RPMI8226 (cell line): ENCODE data around the gene MFF.
A peak's percentile ranks its signal among the peaks of the same experiment; 100 is the strongest.

ENCODE experiments used
- DNase-seq: peaks from one replicate; pipeline ENCODE4 v3.0.0-alpha.2; 2015

The MFF gene, protein sequence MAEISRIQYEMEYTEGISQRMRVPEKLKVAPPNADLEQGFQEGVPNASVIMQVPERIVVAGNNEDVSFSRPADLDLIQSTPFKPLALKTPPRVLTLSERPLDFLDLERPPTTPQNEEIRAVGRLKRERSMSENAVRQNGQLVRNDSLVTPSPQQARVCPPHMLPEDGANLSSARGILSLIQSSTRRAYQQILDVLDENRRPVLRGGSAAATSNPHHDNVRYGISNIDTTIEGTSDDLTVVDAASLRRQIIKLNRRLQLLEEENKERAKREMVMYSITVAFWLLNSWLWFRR

DNA sequence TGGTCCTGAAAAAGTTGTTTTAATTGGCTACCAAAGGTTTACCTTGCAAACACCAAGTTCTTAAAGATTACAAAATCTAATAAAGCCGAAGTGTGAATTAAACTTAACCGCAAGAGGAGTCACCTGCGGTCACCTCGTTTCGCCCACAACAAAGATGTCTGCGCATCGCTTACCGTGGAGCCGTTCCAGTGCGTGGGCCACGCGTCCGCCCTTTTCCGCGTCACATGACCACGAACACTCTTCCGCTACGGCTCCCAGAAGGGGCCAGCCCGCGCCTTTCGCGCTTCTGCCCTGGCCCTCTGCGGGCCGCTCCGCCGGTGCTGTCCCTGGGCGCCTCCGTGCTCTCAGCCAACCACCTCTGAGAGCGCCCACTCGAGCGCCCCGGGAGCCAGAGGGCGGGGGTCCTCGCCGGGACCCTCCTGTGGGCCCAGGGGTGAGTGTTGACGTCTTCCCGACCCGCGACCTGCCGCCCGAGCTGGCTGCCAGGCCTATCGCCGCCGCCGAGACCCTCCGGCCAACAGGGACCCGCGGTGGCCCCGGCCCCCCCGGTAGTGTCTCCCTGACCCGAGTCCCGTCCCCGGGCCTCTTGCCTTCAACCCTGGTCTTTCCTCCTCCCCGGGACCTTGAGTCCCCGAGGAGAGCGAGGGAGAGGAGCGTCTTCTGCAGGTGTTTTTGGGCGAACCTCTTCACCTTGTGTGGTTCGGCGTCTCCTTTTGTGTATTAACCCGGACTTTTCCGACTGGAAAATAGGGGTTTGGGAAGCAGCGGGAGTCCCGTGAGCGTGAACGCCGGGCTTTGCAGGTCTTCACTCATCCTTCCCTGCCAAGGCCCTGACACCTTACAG lies at the start of gene MFF:
Gene MFF (plus strand): TSS at position 257 of the 844 bp plus-strand sequence. CDS start 5,415 bp downstream, outside the sequence.
- peak; percentile 92 for DNase-seq

DNA sequence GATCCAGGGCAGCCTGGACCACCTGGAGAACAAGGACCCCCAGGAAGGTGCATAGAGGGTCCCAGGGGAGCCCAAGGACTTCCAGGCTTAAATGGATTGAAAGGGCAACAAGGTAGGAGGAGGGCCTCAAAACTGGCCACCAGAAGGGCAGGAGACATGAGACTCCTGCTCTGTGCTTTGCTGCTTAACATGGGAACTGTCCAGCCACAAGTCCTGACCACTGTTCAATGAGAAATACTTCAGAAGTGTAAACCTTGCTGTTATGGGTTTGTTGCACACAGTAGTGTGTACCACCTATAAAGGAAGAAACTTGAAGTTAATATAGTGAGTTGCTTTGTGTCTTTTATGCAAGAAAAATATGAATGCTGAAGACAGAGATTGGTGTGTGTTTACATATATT lies 44.2 kb upstream of the MFF start:
- DNase-seq, result no peak

DNA sequence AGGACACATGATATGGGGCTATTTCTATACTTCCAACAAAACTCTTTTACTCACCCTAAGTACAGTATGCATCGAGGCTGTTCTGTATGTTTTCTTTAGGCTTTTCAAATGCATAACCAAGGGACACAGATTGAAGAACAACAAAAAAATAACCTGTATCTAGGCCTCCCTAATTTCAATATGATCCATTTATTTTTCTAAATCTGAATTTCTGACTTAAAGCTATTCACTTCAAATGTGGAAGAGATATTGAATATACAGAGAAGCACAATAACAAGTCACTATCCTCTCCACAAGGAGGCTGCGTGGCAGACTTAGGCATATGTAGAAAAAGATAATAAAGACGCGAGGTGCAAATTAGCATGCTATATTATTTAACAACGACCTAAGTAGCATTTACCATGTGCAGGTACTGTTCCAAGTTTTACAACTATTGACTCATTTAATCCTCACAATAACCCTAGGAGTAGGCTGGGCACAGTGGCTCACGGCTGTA lies 39.3 kb upstream of the MFF start:
- DNase-seq, result no peak

DNA sequence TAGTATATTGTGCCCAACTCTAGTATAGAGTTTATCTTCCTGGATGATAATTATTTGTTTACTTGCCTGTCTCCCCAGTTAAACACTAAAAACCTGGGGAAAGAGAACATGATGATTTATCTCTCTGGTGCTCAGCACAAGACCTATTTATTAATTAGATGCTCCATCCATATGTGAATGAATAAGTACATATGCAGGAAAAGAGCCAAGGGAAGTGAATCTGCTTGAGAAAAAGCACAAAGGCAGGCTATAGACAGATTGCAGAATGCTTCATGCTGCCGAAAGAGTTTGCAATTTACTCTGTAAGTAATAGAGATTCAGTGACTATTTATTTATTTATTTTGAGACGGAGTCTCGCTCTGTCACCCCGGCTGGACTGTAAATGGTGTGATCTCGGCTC lies 37.3 kb upstream of the MFF start:
- DNase-seq, result no peak

DNA sequence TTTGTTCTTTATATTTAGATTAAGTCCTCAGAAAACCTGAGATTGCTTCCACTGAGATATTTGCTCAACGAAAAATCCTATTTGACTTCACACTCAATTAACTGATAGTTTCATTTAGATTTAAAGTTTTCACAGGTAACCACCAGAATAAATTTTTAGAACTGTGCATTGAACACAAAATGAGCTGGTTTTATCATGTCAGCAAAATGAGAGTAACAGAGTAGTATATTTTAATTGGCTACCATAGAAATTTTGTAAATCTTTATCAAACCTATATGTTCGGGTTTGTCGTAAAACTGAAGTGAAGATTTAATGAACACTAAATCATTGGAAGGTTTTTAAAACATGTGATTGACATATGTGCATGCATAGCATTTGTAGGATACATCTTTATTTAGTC lies 32.7 kb upstream of the MFF start:
- DNase-seq, result no peak

DNA sequence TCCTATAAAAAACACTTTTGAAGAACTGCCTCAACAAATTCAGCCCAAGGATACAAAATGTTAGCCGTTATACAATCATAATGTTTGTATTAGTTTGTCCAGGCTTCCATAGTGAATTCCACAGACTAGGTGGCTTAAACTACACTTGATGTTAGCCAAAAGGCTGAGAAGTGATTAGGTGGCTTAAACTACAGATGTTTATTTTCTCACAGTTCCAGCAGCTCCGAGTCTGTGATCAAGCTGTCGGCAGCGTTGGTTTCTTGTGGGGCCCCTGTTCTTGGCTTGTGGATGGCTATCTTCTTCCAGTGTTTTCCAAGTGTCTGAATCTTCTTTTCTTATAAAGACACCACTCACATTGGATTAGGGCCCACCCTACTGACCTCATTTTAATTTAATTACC lies 31.5 kb upstream of the MFF start:
- no peak for DNase-seq

DNA sequence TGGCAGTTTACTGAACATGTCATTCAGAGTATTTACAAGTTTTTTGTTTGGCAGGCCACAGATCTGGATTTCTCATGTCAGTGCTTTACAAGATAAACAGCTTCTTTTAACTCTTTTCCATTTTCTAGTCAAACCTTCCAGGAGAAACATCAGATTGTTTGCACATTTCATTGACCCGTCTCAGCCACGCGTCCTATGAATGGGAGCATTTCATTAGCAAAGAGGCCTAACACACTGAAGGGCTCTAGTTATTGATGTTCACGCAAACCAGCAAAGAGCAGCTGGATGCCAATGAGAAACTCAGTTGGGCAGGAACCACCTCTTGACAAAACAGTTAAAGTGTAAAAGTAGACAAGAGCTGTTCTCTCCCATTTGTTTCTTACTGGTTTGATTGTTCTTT lies 29.2 kb upstream of the MFF start:
- no peak for DNase-seq

DNA sequence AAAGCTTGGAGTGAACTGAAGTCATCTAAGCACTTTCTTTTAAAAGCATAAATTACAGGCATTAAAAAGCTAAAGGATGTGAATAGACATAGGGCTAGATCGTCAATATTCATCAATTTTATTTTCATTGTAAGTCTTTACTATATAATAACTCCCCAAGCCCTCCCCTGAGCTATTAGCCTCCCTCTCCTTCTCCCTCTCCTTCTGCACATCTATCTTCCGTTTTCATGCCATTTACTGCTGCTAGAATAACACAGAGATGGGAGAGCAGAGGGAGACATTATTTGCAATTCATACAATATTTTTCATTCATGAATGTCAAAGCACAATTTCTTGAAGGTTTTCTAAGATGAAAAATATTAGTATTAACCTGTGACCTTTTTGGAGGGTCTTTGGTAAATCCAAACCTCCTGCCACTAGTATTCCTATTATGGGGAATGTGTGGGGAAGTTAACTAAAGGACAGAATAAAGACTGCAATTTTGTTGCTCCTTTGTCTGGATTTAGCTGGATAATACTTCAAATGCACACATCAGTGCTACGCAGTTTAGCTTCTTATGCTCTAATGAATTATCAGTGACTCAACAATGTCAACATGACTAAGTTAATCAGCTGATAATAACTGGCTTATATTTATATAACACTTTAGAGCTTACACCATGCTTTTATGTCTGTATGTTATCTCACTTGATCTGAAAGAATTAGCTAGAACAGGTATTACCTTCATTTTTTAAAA lies 28.2 kb upstream of the MFF start:
- DNase-seq, result no peak

DNA sequence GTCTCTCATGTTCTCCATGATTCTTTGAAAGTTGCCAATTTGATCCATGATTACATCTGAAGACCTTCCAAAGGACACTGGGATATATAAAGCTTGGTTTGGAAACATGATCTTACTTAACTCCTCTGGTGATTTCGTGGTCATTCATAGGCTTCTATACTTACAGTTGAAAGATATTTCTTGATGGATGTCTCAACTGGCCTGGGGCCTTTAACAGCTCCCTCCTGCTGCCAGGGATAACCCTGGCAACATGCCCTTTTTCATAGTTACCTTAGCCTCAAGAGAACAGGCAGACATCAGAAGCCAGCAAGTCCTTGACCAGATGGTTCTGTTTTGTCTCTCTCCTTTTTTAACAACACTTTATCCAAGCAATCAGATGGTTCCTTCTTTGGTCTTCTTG lies 23.5 kb upstream of the MFF start:
- DNase-seq, result no peak

DNA sequence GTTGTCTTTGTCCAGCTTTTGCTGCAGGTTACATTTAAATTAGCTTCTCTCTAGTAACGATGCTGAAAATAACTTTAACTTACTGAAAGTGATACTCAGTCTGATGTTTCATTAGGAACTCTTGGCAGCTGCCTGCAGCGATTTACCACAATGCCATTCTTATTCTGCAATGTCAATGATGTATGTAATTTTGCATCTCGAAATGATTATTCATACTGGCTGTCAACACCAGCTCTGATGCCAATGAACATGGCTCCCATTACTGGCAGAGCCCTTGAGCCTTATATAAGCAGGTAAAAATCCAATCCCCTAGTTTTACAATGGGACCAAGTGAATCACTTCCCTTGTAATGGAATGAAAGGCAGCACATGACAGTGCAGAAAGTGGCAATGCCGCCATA lies 16.3 kb upstream of the MFF start:
- no peak for DNase-seq

DNA sequence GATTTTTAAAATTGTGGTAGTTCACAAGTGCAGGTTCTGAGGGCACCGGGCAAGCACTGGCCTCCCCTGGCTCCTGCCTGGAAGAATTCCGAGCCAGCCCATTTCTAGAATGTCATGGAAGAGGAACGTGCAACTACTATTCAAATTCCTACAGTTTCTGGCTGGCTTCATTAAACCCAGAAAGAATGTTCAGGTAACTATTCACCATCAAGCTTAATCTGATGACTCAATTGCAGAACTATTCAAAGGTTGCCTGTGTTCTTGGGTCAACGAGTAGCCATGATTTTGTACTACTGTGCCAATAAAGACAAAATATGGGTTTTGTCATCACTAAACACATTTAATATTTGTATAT lies 14.3 kb upstream of the MFF start:
- DNase-seq, result no peak

DNA sequence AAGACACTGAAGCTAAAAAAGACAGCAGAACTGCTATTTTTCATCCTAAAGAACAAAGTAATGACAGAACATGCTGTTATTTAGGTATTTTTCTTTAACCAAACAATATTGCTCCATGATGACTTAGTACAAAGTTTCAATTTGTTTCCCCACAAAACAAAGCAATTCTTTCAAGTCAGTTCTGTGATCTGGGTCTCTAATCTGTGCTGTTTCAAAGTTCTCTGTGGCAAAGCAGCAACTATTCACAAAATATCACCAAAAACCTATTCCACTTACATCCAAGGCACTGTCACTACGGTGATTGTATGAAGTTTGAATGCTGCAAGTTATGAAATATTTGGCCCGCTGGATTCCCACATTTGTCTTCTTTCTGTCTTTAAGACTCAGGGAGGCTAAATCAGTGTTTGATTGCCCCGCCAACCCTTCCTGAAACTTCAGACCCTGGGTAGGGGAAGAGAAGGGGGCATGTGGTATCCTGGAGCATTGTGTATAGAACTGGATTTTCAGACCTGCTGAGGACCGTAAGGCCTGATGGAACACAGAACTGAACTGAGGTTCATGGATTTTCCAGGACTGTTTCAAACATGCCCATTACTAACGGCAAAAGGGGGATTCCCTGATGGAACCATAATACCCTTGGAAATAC lies 13.1 kb upstream of the MFF start:
- DNase-seq, result no peak

DNA sequence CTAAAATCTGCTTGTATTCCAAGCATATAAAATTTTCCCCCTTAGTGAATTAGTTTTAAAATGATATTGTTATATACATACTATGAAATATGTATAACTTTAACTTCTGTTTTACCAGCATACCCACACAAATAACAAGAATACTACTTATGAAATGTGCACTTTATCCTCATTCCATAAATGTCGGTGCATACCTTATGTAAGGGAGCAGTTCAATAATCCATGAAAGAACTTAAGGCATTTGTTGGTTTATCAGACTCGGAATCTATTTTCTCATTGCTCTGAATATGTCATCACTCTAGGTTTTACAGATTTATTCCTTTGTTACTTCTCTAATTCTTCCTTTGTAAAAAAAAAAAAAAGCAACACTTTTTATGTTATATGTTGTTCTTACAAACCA lies 12.5 kb upstream of the MFF start:
- no peak for DNase-seq

DNA sequence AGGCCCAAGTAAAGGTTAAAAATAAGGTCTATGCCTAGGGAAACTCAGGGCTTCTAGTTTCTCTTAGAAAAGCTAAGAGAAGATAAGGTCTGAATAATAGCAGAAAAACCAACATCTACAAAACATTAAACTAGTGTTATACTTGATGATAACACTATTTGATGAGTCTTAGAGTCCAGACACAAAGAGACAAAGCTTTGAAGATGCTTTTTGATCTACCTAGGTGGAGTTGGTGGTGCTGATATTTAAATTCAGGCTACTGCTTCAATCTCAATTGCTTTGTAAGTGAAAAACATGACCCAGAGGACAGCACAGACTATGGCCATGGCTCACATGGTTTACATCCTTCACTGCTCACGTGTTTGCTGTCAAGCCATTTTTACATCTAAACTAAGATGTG lies 11.7 kb upstream of the MFF start:
- no peak for DNase-seq

DNA sequence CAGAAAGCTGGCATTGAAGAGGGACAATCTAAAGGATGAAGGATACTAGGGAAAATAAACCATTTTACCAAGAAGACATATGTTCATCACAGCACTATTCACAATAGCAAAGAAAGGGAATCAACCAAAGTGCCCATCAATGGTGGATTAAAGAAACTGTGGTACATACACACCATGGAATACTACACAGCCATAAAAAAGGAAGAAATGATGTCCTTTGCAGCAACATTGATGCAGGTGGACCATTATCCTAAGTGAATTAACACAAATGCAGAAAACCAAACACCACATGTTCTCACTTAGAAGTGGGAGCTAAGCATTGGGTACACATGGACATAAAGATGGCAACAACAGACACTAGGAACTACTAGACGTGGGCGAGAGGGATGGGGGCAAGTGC lies 7.2 kb upstream of the MFF start:
- no peak for DNase-seq

DNA sequence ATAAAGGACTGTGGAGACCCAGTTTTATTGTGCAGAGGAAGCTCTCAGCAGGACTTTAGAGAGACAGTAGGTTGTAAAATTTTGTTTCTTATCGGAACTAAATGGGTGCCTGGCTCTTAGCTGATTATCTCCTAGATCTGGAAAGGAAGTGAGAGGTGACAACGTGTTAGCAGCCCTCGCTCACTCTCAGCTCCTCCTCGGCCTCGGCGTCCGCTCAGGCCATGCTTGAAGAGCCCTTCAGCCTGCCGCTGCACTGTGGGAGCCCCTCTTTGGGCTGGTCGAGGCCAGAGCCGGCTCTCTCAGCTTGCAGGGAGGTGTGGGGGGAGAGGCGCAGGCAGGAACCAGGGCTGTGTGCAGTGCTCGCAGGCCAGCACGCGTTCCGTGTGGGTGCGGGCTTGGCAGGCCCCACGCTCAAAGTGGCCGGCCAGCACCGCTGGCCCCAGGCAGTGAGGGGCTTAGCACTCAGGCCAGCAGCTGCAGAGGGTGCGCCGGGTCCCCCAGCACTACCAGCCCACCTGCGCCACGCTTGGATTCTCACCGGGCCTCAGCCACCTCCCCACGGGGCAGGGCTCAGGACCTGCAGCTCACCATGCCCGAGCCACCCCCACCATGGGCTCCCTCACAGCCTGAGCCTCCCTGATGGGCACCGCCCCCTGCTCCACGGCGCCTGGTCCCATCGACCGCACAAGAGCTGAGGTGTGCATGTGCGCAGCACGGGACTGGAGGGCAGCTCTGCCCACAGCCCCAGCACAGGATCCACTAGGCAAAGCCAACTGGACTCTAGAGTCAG lies 4.6 kb upstream of the MFF start:
- no peak for DNase-seq

DNA sequence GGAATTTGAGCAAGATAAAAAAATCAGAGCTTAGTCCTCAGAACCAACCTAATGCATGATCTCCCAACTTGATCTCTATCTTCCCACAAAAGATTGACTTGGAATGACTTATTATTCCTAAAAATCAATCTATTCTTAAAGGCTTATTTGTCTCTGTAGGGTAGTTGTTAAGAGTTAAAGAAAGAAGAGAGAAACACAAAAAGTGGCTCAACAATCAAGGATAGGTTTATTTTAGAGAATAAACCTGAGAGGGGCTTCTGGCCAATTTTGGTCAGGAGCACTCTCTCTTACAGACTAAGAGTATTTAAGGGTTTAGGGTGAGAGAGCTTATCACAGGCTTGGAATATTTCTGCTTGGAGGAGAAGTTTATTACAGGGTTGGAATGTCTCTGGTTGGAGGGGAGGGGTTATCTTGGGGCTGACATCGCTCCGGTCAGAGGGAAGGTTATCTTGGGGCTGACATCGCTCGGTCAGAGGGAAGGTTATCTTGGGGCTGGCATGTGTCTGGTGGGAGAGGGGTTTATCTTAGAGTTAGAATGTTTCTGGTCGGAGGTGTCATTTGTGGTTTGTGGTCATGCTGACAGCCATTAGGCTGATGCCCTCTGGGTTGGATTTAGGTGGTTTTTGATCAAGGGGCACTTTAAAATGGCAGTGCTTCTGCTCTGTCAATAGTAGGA lies 2.4 kb upstream of the MFF start:
- no peak for DNase-seq

DNA sequence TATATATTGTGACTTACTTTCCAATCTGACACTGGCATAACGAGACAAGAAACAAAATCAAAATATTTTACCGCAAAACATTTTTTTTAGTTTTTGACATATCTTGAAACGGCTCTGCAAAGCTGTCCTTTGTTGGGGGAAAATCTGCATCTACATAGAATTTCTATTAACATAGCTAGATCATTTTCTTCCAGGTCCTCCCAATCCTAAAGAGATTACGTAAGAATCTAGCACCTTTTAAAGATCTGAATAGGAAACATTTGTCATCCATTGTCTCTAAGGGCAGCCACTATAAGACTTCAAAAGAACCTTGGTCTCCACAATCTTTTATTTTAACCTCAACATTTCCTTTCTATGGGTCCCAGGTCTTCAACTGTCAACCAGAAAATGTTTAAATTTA lies 1.2 kb upstream of the MFF start:
- no peak for DNase-seq

DNA sequence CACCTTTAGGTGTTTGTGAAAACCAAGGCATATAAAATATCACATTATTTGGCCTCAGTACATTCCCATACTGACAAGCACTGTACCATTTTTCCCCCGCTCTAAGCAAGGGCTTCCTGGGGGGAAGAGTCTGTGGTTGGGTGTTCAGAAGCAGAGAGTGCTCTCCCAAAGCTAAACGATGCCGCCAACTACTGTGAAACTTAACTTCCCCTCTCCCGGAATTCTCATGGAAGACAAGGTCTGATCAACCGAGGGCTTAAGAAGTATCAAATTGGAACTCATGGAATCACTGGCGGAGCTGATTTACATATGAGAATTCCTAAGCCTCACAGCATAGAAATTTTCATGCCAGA lies 433 bp upstream of the MFF start:
- peak; percentile 24 for DNase-seq

DNA sequence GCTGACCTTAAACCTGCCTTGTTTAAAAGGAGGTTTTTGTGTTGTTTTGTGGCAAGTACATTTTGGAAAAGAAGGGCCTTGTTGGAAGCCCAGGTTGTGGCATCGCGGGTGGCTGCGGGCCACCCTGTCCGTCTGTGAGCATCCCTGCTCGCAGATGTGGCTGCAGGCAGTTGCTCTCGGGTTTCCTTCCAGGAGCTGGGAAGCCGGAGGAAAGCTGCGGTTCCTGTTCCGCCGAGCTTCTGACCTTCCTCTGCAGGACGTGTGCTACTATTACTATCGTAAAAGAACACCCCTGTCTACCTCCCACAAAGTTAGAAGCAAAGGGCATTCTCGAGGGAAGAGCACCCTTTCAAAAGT lies 766 bp downstream of the MFF start:
- peak; percentile 21 for DNase-seq

DNA sequence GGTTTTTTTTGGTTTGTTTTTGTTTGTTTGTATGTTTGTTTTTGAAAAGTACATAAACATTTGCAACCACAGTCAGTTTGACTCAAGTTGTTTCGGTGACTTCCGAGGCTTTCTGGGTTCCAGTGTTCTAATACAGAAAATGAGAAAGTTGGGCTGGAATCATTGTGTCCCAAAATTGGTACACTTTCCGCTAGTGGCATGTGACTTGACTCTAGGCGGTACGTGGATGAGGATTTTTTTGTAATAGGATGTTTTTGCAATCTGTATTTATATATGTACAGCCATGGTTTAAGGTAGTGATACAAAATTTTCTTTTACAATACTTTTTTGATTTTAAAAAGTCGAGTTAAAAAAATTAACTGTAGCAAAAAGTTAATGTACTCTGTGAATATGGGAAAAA lies 1.7 kb downstream of the MFF start:
- DNase-seq, result no peak

DNA sequence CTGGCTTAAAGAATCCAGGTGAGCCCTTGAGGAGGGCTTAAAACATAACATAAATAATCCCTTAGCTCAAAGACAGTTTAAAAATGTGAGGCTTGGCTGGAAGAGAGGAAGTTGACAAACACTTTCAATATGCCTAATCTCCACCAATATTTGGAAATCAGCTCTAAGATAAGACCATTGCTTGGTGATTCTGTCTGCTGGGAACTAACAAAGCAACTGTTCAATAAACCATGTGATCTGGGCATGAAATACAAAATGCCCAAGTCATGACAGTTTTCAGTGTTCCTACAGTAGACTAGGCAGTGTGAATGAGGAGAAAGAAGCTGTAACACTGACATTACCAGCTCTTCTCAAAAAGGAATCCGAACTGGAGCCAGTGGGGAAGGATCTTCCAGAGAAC lies 10.7 kb downstream of the MFF start:
- DNase-seq, result no peak
